ENCODE measurements around the gene VWA5B1. TPM values are rescaled to one million over a fixed set of nuclear protein-coding genes. Genes with fewer than 3 reads are reported as not detected.
A peak's percentile ranks its signal among the peaks of the same experiment; 100 is the strongest.

VWA5B1 gene
- total RNA-seq, 1 donor from 2014 or later, result 1.9 TPM

- H3K4me3 Mint-ChIP-seq, result no peak overlapping the region
- peaks cover 5% of the 10 kb centered on the region for H3K4me1 Mint-ChIP-seq (ENCODE audit: unreplicated experiment)
- peaks cover 83% of the 10 kb centered on the region for H3K27me3 Mint-ChIP-seq
- H3K9me3 Mint-ChIP-seq, result no peaks in the 10 kb centered on the region
- no peak for DNase-seq (ENCODE audit: extremely low spot score, unreplicated experiment)
- H3K27ac Mint-ChIP-seq, result no peak overlapping the region
- TF ChIP-seq CTCF (conservative IDR thresholded peaks at IDR 0.05), result no peak
- H3K36me3 Mint-ChIP-seq, result no peaks in the 10 kb centered on the region
Measured at GRCh38 chr1:20362856-20363255, 72.2 kb downstream of the VWA5B1 start.

DNA sequence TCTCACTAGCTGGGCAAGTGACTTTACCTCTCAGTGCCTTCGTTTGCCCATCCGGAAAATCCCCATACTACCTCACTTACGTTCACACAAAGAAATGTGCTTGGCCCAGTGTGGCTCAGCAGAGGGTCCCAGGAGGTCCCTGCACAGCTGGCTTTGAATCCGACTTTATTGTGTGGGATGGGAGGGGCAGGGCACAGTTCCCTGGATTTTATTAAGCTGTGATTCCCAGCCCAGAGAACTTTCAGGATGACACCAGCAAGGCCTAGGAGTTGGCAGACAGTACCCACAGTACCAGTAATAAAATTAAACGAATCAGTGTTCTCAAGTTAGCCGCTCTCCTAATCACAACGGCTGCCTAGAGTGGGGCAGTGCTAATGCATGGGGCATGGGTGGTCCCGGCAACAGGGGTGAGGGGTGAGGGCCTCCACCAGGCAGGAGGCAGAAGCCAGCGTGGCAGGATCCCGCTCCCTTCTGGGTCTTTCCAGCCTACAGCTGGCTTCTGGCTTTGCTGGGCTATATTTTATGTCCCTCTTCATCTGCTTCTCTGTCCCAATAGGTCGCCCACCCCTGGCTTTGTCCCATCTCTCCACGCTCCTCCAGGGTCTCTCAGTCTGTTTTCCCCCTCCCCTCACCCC, 74.9 kb downstream of the VWA5B1 start:
- no peak for TF ChIP-seq CTCF (conservative IDR thresholded peaks at IDR 0.05)
- Mint-ChIP-seq H3K9me3 (no peaks in the 10 kb centered on the region), H3K27me3 (peaks cover 88% of the 10 kb centered on the region), H3K4me3 (peak overlapping the region; percentile 59), H3K4me1 (ENCODE audit: unreplicated experiment) (no peaks in the 10 kb centered on the region), H3K27ac (no peak overlapping the region), H3K36me3 (no peaks in the 10 kb centered on the region)
- DNase-seq (ENCODE audit: extremely low spot score, unreplicated experiment), result no peak

- no peak for DNase-seq (ENCODE audit: extremely low spot score, unreplicated experiment)
- TF ChIP-seq CTCF (conservative IDR thresholded peaks at IDR 0.05), result no peak
- peak overlapping the region; percentile 59 for H3K4me3 Mint-ChIP-seq
- H3K36me3 Mint-ChIP-seq, result no peaks in the 10 kb centered on the region
- no peaks in the 10 kb centered on the region for H3K9me3 Mint-ChIP-seq
- H3K27ac Mint-ChIP-seq, result no peak overlapping the region
- no peaks in the 10 kb centered on the region for H3K4me1 Mint-ChIP-seq (ENCODE audit: unreplicated experiment)
- peaks cover 92% of the 10 kb centered on the region for H3K27me3 Mint-ChIP-seq
Measured at GRCh38 chr1:20366056-20366462, 75.4 kb downstream of the VWA5B1 start.

GRCh38 chr1:20366463-20367115, 75.9 kb downstream of the VWA5B1 start:
- Mint-ChIP-seq H3K27ac (no peak overlapping the region), H3K4me1 (ENCODE audit: unreplicated experiment) (no peaks in the 10 kb centered on the region), H3K9me3 (no peaks in the 10 kb centered on the region), H3K27me3 (peaks cover 94% of the 10 kb centered on the region), H3K4me3 (peak overlapping the region; percentile 83), H3K36me3 (no peaks in the 10 kb centered on the region)
- TF ChIP-seq CTCF (conservative IDR thresholded peaks at IDR 0.05), result no peak
- no peak for DNase-seq (ENCODE audit: extremely low spot score, unreplicated experiment)

- no peaks in the 10 kb centered on the region for H3K9me3 Mint-ChIP-seq
- no peaks in the 10 kb centered on the region for H3K4me1 Mint-ChIP-seq (ENCODE audit: unreplicated experiment)
- no peak for DNase-seq (ENCODE audit: extremely low spot score, unreplicated experiment)
- no peaks in the 10 kb centered on the region for H3K36me3 Mint-ChIP-seq
- peaks cover 94% of the 10 kb centered on the region for H3K27me3 Mint-ChIP-seq
- H3K4me3 Mint-ChIP-seq, result peak overlapping the region; percentile 83
- TF ChIP-seq CTCF (conservative IDR thresholded peaks at IDR 0.05), result peak; percentile 78
- peak overlapping the region; percentile 66 for H3K27ac Mint-ChIP-seq
Measured at GRCh38 chr1:20367116-20367585, 76.5 kb downstream of the VWA5B1 start.

Data from type B pancreatic cell (in vitro differentiated cells).